Measurements from ENCODE around the gene NT5DC3.

The NT5DC3 gene

GRCh38 chr12:103846415-103846814 lies 5.4 kb upstream of the NT5DC3 start:
- Histone ChIP-seq H3K9me3 (replicated peaks; ENCODE audit: insufficient read depth, low read length) (no peaks in the 10 kb centered on the region), H3K36me3 (replicated peaks; ENCODE audit: insufficient read depth, low read length) (no peaks in the 10 kb centered on the region), H3K4me3 (ENCODE audit: low read length) (no peak overlapping the region), H2AFZ (ENCODE audit: low read length) (no peak overlapping the region), H3K9me2 (replicated peaks; ENCODE audit: insufficient read depth, low read length) (no peaks in the 10 kb centered on the region), H3K27ac (ENCODE audit: low read length) (no peak overlapping the region), H3F3A (ENCODE audit: insufficient read depth, low read length) (peaks cover 12% of the 10 kb centered on the region), H3K79me2 (ENCODE audit: low read length) (no peaks in the 10 kb centered on the region), H3K27me3 (replicated peaks; ENCODE audit: insufficient read depth, low read length) (no peaks in the 10 kb centered on the region), H3K4me2 (ENCODE audit: low read depth, low read length) (no peak overlapping the region), H3K9ac (ENCODE audit: low read length) (no peak overlapping the region), H3K4me1 (ENCODE audit: low read length) (peaks cover 18% of the 10 kb centered on the region), H4K20me1 (ENCODE audit: insufficient read depth, low read length) (no peaks in the 10 kb centered on the region)
- TF ChIP-seq EZH2phosphoT487 (IDR thresholded peaks at IDR 0.05; ENCODE audit: low read length) (no peak), EZH2 (optimal IDR thresholded peaks at IDR 0.05; ENCODE audit: low read depth, low read length) (no peak)
- TF ChIP-seq, protein P1, sequence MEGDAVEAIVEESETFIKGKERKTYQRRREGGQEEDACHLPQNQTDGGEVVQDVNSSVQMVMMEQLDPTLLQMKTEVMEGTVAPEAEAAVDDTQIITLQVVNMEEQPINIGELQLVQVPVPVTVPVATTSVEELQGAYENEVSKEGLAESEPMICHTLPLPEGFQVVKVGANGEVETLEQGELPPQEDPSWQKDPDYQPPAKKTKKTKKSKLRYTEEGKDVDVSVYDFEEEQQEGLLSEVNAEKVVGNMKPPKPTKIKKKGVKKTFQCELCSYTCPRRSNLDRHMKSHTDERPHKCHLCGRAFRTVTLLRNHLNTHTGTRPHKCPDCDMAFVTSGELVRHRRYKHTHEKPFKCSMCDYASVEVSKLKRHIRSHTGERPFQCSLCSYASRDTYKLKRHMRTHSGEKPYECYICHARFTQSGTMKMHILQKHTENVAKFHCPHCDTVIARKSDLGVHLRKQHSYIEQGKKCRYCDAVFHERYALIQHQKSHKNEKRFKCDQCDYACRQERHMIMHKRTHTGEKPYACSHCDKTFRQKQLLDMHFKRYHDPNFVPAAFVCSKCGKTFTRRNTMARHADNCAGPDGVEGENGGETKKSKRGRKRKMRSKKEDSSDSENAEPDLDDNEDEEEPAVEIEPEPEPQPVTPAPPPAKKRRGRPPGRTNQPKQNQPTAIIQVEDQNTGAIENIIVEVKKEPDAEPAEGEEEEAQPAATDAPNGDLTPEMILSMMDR (IDR thresholded peaks at IDR 0.05; ENCODE audit: low read length) = no peak
- DNase-seq = no peak

GRCh38 chr12:103844305-103844704 lies 3.3 kb upstream of the NT5DC3 start:
- H3K79me2 ChIP-seq (ENCODE audit: low read length) = peaks cover 14% of the 10 kb centered on the region
- no peaks in the 10 kb centered on the region for H3K36me3 ChIP-seq (replicated peaks; ENCODE audit: insufficient read depth, low read length)
- no peak overlapping the region for H3K4me3 ChIP-seq (ENCODE audit: low read length)
- no peaks in the 10 kb centered on the region for H3K27me3 ChIP-seq (replicated peaks; ENCODE audit: insufficient read depth, low read length)
- no peak overlapping the region for H3K4me2 ChIP-seq (ENCODE audit: low read depth, low read length)
- H3K9me2 ChIP-seq (replicated peaks; ENCODE audit: insufficient read depth, low read length) = no peaks in the 10 kb centered on the region
- H3K9me3 ChIP-seq (replicated peaks; ENCODE audit: insufficient read depth, low read length) = no peaks in the 10 kb centered on the region
- TF ChIP-seq, protein P1 (IDR thresholded peaks at IDR 0.05; ENCODE audit: low read length) = no peak
- no peak for TF ChIP-seq EZH2 (optimal IDR thresholded peaks at IDR 0.05; ENCODE audit: low read depth, low read length)
- TF ChIP-seq EZH2phosphoT487 (IDR thresholded peaks at IDR 0.05; ENCODE audit: low read length) = no peak
- H4K20me1 ChIP-seq (ENCODE audit: insufficient read depth, low read length) = no peaks in the 10 kb centered on the region
- no peak overlapping the region for H3K27ac ChIP-seq (ENCODE audit: low read length)
- no peak overlapping the region for H3K9ac ChIP-seq (ENCODE audit: low read length)
- peaks cover 14% of the 10 kb centered on the region for H3F3A ChIP-seq (ENCODE audit: insufficient read depth, low read length)
- H3K4me1 ChIP-seq (ENCODE audit: low read length) = peaks cover 16% of the 10 kb centered on the region
- no peak for DNase-seq
- no peak overlapping the region for H2AFZ ChIP-seq (ENCODE audit: low read length)

GRCh38 chr12:103841690-103842584 lies 903 bp upstream of the NT5DC3 start:
- Histone ChIP-seq H3K9me3 (replicated peaks; ENCODE audit: insufficient read depth, low read length) (no peaks in the 10 kb centered on the region), H3K9me2 (replicated peaks; ENCODE audit: insufficient read depth, low read length) (no peaks in the 10 kb centered on the region), H3F3A (ENCODE audit: insufficient read depth, low read length) (peaks cover 14% of the 10 kb centered on the region), H3K36me3 (replicated peaks; ENCODE audit: insufficient read depth, low read length) (no peaks in the 10 kb centered on the region), H3K4me2 (ENCODE audit: low read depth, low read length) (peak overlapping the region; percentile 100), H4K20me1 (ENCODE audit: insufficient read depth, low read length) (no peaks in the 10 kb centered on the region), H3K79me2 (ENCODE audit: low read length) (peaks cover 33% of the 10 kb centered on the region), H3K4me1 (ENCODE audit: low read length) (peaks cover 16% of the 10 kb centered on the region), H2AFZ (ENCODE audit: low read length) (peak overlapping the region; percentile 94), H3K27me3 (replicated peaks; ENCODE audit: insufficient read depth, low read length) (no peaks in the 10 kb centered on the region), H3K9ac (ENCODE audit: low read length) (peak overlapping the region; percentile 79), H3K27ac (ENCODE audit: low read length) (peak overlapping the region; percentile 54), H3K4me3 (ENCODE audit: low read length) (peak overlapping the region; percentile 90)
- DNase-seq = peak; percentile 57
- TF ChIP-seq EZH2phosphoT487 (IDR thresholded peaks at IDR 0.05; ENCODE audit: low read length) (no peak), EZH2 (optimal IDR thresholded peaks at IDR 0.05; ENCODE audit: low read depth, low read length) (no peak)
- TF ChIP-seq, protein P1 (IDR thresholded peaks at IDR 0.05; ENCODE audit: low read length) = no peak

Measured in MM.1S (cell line).